Caki2 (cell line): Measurements from ENCODE around the gene HERPUD2. TPM values are rescaled to one million over a fixed set of nuclear protein-coding genes. Genes with fewer than 3 reads are reported as not detected.
"Not testable (repeated sequence)": the region's sequence is repeated elsewhere in the genome, so short reads cannot be mapped to it uniquely, and the experiment has no call there.

Experiments
- DNase-seq: peaks from one replicate; pipeline ENCODE4 v3.0.0-alpha.2; 2015; ENCODE audit warnings: low read depth
- in situ Hi-C: cut with HindIII; loops from 2 replicates; pipeline ENCODE4 v1.10.0; 2016; ENCODE audit warnings: low sequenced_read_pairs, low pct_unique_long_range_greater_than_20kb, mixed read lengths
- total RNA-seq: library from RNA; depleted of rRNA; stranded (reverse); fragments of >200 nt; shearing (Covaris generic); gene quantifications from 2 replicates; pipeline ENCODE4 v1.2.3, GENCODE V29; 2014; ENCODE audit warnings: low replicate concordance

HERPUD2 gene
- total RNA-seq, 1 experiment from 2014 or later: 46.8 TPM

DNA sequence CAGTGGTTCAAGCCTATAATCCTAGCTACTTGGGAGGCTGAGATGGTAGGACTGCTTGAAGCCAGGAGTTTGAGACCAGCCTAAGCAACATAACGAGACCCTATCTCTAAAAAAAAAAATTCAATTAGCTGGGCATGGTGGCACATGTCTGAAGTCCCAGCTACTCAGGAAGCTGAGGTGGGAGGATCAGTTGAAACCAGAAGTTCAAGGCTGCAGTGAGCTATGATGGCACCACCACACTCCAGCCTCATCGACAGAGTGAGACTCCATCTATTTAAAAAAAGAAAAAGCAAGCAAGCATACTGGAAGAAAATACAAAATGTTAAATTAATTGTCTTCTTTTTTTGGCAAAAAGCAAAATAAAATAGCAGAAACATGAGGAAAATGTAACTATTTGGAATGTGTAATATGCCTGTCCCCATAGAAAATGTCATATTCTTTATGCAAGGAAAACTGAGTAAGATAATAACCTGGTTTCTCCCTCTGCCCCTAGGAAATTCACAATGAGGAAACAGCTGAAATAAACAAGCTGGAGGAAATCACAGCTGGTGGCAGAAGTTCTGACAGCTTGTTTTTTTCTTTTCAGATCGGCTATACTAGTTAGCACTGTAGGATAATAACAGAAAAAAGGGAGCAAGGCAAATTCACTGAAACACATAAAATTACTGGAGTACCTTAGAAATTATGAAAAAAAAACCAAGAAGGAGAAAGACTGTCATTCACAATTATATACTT lies 48.5 kb downstream of the HERPUD2 start:
- DNase-seq: no peak
- in situ Hi-C loops: no loop called here

DNA sequence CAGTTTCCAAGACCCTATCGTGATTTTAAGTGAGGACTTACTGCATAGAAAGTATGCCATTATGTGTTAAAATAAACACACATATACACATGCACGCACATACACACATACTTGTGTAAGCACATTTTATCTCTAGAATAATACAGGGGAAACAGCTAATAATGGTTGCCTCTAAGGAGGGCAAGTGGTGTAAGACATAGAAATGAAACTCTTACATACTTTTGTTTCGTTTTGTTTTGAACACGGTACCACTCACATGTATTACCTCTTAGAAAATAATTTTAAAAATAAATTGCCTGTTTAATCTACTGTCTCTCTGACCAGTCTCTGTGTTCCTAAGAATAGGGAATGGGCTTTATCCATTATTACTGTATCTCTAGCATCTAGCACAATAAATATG lies 49.2 kb downstream of the HERPUD2 start:
- in situ Hi-C loops: no loop called here
- DNase-seq: no peak

DNA sequence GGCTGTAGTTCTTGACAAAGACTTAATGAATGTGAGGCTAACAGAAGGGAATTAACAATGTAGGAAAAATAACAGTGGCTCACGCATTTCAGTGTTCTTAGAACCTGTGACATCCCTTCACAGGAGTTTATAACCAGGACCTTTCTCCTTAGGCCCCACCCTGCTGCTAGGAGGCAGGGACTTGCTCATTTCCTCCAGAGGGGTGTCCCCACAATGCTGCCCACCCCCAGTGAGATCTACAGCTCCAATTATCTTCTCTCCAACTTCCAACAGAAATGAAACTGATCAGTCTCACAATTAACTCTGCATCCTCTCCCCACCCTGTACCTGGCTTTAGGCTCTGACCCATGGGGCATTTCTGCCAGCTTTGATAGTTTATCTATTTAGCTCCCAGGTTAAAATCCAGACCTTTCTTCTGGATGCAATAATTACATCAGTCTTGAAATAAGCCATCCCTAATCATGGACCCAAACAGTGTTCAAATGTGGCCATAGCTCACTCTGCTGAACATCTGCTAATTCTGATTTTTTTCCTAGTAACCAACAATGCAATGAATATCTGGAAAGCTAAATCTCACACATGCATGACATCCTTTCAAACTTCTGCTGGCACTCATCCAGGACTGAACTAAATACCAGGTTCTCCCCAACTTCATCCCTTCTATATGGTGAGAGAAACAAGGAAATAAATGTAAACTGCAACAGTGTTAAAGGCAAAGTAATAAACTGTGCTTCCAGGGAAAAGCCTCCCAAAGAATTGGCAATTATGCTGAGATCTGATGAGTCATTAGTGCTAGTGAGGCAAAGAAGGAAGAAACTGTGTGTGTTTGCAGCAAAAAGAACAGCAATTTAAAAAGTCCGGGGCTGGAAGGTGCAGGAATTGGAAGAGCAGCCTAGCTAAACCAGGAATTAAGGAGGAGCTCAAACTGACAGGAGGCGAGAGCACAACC lies 64.6 kb downstream of the HERPUD2 start:
- peak; percentile 31 for DNase-seq
- in situ Hi-C loops: no loop called here

DNA sequence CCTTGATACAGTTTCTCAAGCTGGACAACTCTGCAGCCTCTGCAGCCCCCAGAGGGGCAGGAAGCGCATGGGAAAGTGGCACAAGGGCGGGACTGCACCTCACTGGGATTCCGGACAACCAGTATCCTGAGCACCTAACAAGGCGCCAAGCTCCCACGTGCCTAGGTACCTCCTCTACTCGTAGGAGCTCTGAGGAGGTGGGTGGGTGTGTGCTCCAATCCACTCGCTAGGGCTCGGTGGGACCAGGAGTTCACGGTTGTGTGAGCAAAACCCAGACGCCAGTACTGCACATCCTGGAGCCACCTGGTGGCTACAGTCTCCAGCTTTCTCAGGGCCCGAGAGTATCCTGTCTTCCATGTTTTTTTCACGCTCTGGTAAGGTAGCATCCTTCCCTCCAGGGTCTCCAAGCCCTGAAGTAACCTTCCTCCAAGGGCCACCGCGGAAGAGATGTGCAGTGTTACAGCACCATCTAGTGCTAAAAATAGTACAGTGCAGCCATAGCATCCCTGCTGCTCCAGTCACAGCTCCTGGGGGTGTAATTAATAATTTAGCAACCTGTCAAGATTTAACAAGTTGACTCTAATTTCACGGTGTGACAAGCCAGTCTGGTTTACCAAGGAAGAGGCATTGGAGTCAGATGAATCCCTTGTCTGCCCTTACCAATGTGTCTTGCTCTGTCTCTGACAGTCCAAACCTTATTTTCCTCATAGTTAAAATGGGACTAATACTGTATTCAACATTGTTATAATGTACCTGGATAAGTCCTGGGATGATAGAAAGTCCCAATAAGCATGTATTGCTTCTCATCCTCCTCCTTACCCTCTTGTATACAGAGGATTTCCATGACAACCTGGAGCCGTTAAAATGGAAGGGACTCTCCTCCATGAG lies 70.4 kb downstream of the HERPUD2 start:
- in situ Hi-C loops: no loop called here

DNA sequence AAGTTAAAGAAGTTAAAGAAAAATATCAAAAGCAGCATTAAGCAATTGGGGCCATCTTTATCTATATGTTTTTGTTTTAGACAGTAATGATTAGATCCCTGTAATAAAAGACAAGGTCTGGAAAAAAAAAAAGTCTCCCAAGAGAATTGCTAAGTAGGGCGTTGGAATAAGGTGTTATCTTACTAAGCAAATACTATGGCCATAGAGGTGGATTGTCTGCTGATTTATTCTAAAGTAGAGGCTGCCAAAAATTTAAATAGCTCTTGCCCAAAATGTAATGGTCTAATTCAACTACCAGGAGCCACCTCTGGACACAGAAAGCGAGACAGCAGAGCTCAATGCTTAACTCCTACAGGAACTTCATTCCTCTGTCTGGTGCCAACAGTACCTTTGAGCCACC lies 71.6 kb downstream of the HERPUD2 start:
- no peak for DNase-seq
- in situ Hi-C loops: no loop called here

More for the DNA sequence above, 70.4 kb downstream of the HERPUD2 start:
- peak; percentile 44 for DNase-seq

DNA sequence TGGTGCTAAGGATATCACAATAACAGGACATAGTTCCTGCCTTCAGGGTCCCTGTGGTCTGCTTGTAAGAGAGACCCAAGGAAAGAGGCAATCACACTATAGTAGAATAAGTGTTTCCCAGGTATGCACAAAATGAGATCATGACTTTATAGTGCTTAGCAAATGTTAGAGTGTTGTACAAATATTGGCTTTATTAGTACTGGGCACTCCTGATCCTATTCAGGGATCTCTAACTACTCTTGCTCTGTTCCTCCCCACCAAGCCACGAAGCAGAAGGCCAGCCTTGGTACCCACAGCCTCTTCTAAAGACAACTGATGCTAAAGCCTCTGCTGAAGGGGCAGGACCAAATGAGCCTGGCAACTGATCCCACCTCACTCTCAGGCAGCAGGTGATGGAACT lies 75.1 kb downstream of the HERPUD2 start:
- no peak for DNase-seq
- in situ Hi-C loops: no loop called here

DNA sequence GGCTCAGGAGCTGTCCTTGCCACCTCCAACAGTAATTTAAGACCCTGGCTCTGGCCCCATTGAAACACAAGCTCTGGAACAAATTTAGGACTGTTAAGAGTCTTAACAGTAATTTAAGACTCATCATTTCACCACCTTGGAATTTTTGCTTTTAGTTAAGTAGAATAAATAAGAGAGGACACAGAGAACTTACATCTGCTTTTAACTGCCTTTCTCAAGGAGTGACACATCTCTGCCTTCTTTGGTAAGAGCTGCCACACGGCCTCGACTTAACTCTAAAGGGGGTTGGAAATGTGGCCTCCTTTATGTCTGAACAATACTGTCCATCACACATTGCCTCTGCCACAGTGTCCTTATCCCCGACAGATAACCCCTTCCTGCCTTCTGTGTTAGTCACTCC lies 77.9 kb downstream of the HERPUD2 start:
- DNase-seq: no peak
- in situ Hi-C loops: no loop called here

DNA sequence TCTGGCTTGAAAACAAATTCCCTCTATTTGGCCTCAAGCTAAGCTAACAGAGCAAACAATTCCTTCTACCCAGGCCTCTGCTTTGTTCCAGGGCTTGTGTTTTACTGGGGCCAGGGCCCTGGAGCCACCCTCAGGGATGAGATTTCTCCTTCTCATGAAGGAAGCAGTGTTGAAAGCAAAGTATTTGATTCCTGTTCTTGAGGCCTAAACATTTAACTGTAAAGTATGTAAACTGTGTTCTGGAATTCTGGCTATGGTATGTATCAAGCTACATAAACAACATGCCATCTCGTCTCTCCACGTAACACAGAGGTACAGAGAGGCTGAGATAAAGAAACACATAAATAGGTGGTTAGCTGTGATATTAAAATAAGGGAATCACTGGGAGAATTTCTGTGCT lies 81.8 kb downstream of the HERPUD2 start:
- DNase-seq: no peak
- in situ Hi-C loops: no loop called here

DNA sequence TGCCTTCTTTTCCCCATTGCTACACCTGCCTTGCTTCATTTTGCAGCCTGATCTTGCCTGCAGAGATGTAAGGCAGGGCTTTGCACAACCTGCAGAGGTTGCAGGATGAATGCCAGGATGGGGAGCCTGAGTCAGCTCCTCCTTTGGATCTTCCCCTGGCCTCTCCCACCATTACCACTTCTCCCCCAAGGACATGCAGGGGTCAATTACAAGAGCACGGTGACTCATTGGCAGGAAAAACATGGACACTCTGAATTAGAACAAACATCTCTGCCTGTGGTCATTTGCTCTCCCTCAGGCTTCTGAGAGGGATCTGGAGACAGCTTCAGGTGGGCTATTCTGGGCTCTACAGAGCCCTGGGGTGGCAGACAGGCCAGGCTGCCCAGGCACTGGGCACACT lies 89.2 kb downstream of the HERPUD2 start:
- in situ Hi-C loops: no loop called here
- DNase-seq: peak; percentile 32

DNA sequence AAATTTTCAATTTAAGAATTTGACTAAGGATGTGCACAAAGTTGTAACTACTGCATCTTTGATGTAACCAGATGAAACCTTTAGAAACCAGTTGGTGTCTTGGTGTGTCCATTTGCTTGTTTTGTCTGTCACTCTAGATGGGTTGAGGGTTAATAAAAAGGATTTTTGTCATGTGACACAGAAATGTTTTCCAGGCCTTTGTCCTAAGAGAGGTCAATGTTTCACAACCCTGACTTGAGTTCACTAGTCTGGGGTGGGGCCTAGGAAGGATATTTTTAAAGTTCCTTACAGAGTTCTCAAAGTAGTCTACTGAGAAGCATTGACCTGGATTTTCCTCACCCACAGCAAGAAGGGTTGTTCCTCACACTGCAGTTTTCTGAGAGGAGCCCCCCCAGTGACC lies 90.3 kb downstream of the HERPUD2 start:
- DNase-seq: no peak
- in situ Hi-C loops: no loop called here

DNA sequence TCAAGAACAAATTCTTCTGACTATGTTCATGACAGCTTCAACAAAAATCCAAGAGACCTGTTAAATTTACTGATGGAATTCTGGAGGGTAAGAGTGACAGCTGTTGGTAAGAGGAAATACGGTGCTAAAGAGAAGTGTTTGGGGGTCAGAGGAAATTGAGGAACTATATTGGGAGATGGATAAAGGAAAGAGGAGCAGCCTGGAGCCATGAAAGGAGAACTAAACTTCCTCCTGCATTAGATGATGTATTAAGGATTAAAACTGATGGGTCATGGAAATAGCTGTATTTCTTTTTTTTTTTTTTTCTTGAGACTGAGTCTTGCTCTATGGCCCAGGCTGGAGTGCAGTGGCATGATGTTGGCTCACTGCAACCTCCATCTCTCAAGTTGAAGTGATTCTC lies 95.3 kb downstream of the HERPUD2 start:
- in situ Hi-C loops: no loop called here
- no peak for DNase-seq

DNA sequence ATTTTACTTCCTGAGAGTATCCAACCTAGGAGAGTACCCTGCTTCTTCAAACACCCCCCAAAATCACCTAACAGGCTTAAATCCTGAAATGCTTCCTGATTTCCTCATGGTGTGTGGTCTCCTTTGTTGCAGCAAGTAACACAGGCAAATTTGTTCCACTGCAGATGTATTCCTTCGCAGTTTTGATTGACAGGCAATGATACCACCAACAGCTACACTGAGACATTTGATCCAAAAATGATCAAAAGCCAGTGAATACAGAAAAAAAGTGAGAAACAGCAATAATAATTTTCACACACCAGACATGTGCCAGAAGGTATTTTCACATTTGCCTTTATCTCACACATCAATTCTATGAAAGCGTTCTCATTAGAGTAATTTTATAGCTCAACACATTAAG lies 95.9 kb downstream of the HERPUD2 start:
- in situ Hi-C loops: no loop called here
- no peak for DNase-seq

DNA sequence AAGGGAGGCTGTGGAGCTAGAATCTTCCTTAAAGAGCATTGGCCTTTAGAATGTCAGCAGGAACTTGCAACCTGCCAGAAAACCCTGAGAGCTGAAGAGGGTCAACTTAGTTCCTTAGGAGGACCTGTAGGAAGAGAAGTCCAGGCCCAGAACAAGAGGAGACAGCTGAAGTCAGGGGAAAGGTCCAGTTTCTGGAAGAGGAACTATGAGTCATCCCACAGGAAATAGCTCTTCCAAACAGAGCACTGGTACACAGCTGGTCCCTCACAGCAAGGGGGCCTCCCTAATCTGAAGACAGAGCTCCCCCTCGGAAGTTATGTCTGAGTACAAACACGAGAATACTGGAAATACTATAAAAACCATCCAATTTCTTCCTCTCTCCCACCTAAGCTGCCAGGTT lies 98.9 kb downstream of the HERPUD2 start:
- in situ Hi-C loops: no loop called here
- DNase-seq: no peak

DNA sequence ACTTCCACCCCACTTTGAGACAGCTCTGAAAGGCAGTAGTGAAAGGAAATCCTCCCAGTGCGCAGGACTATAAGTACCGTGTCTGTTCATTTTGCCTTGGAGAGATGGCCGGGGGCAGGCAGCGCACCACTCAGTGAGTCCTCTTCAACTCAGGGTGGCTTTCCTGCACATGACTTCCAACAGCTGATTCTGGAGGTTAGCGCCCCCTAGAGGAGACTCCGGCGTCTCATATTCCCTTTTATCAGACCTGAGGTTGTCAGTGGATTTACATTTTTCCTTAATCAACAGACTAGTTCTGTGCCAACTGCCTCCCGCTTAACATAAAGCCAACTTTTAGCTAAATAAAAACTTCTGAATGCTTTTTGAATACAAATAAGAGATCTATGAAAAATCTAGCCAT lies 101.0 kb downstream of the HERPUD2 start:
- in situ Hi-C loops: no loop called here
- DNase-seq: no peak

DNA sequence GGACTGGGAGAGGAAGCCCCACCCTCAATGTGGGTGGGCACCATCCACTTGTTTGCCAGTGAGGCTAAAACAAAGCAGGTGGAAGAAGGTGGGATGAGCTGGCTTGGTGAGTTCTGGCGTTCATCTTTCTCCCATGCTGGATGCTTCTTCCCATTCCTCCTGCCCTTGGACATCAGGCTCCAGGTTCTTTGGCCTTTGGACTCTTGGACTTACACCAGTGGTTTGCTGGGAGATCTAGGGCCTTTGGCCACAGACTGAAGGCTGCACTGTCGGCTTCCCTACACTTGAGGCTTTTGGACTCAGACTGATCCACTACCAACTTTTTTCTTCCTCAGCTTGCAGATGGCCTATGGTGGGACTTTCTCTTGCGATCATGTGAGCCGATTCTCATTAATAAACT lies 106.3 kb downstream of the HERPUD2 start:
- in situ Hi-C loops: no loop called here
- DNase-seq: no peak

DNA sequence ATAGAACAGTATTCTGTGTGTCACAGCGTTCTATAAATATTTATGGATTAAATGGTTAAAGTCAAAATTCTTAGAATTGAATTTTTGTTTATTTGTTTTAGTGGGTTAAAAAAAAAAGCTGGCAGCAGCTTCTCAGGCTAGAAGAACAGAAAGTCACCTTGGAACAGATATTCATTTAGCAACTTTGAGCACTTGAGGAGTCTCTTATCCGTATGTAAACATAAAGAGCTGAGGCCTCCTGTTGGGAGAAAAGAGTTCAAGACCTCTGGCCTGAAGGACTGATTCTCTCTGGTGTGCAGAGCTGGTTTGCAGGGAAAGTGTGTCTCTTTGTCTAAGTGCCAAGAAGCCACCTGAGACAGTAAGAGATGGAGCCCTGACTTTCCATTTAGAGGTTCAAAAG lies 109.9 kb downstream of the HERPUD2 start:
- DNase-seq: no peak
- in situ Hi-C loops: no loop called here

DNA sequence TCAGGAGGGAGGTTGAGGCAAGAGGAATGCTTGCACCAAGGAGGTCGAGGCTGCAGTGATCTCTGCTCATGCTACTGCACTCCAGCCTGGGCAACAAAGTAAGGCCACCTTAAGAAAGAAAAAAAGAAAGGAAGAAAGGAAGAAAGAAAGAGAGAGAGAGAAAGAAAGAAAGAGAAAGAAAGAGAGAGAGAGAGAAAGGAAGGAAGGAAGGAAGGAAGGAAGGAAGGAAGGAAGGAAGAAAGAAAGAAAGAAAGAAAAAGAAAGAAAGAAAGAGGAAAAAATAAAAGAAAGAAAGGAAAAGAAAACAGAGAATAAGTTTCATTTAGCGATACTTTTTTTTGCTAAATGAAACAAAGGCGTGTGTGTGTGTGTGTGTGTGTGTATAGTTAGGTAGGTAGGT lies 110.4 kb downstream of the HERPUD2 start:
- in situ Hi-C loops, DNase-seq: not testable (repeated sequence)
